Measurements from ENCODE around the gene GALNT16.

GRCh38 chr14:69375182-69375581, 115.2 kb downstream of the GALNT16 start:
- TF ChIP-seq CTCF (conservative IDR thresholded peaks at IDR 0.05; ENCODE audit: low read length) (no peak), EZH2phosphoT487 (IDR thresholded peaks at IDR 0.05; ENCODE audit: borderline replicate concordance) (no peak)

Data from Loucy (cell line).